ENCODE data around the gene PPP2R2D. TPM values are rescaled to one million over a fixed set of nuclear protein-coding genes. Genes with fewer than 3 reads are reported as not detected.

The PPP2R2D gene
- total RNA-seq, 4 donors from 2014 or later, result 39.2 to 79.0 (median 52.9) TPM

DNA sequence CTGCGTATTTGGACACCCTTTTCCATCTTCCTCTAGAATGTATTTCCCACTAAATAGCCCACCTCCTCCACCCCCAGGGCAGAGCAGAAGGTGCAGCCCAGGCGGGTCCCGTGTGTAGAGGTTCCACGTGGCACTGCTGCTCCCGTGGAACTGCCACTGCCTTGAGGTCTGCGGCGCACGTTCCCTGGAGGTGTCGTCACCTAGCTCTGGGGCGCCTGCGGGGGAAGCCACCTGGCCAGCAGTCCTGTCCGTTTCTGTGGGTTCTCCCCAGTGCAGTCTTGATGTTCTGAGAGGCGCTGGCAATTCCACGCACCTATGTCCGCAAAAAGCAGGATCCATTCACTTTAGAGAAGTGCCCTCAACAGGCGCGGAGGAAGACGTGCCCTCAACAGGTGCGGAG is 59.0 kb downstream of the PPP2R2D start:
- Histone ChIP-seq H3K9me3 (no peaks in the 10 kb centered on the region), H3K27me3 (no peaks in the 10 kb centered on the region), H3K4me3 (no peak overlapping the region), H3K36me3 (peaks cover 0 to 19% (median 6%) of the 10 kb centered on the region in 4 donors), H3K27ac (no peak overlapping the region), H3K4me1 (no peaks in the 10 kb centered on the region)
- intact Hi-C loops (cut with DNase I; ENCODE audit: low total_unique reads), result no loop called here
- WGBS, 2 donors (ENCODE audit: low coverage in 1 of 2), result 93 to 97% methylated on average over 5 to 19 of the region's 19 CpGs
- TF ChIP-seq POLR2AphosphoS5 (IDR thresholded peaks at IDR 0.05) (no peak), CTCF (IDR thresholded peaks at IDR 0.05) (no peak), EP300 (IDR thresholded peaks at IDR 0.05; ENCODE audit: low read depth) (no peak), POLR2A (IDR thresholded peaks at IDR 0.05) (no peak)
- in situ Hi-C loops (cut with MboI; ENCODE audit: low pct_ligation_motif_present in 1 of 4, low pct_unique_long_range_greater_than_20kb in 1 of 4, low sequenced_read_pairs in 3 of 4), result no loop called here
- no peak for DNase-seq

- intact Hi-C loops (cut with DNase I; ENCODE audit: low total_unique reads), result no loop called here
- WGBS, 2 donors (ENCODE audit: low coverage in 1 of 2), result 90% methylated on average over 18 of the region's 18 CpGs; no CpG with 5 or more reads in 1 of the 2 donors
- H3K27ac ChIP-seq, result no peak overlapping the region
Measured at GRCh38 chr10:131960631-131961046, 59.8 kb downstream of the PPP2R2D start.

DNA sequence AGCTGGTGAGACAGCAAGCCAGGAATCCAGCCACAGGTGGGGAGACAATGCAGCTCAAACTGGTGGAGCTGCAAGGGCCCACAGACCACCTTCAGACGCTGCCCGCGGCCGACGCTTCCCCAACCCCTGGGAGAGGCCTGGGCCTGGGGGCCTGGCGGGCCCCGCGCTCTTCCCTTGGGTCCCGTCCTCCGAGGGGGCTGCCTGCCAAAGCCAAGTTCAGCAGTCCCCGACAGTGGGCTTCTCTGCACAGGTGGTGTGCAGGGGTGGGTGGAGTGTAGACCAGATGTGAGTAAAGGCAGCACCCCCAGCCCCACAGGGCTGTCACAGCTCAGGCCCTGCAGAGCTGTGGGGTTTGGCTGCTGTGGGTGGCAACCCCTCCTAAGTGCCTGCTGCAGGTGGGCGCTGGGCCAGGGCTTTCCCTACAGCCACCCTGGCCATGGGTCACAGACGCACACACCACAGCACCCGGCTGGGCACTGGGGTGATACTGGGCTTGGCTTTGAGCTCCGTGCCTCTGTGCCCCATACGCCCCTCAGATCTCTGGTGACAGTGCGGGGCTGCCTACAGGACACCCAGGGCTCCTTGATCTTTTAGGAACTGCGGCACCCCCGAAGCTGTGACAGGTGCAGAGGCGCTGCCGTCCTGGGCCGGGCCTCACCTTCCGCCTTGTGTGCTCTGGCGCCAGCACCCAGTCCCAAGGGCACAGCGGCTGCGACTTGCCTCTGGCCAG is 60.4 kb downstream of the PPP2R2D start:
- Histone ChIP-seq H3K27me3 (no peaks in the 10 kb centered on the region), H3K27ac (no peak overlapping the region), H3K9me3 (no peaks in the 10 kb centered on the region), H3K4me3 (no peak overlapping the region), H3K4me1 (no peaks in the 10 kb centered on the region), H3K36me3 (peaks cover 0 to 6% (median 2%) of the 10 kb centered on the region in 4 donors)
- no peak for DNase-seq
- in situ Hi-C loops (cut with MboI; ENCODE audit: low pct_ligation_motif_present in 1 of 4, low pct_unique_long_range_greater_than_20kb in 1 of 4, low sequenced_read_pairs in 3 of 4) (no loop called here), intact Hi-C loops (cut with DNase I; ENCODE audit: low total_unique reads) (no loop called here)
- TF ChIP-seq EP300 (IDR thresholded peaks at IDR 0.05; ENCODE audit: low read depth) (no peak), POLR2AphosphoS5 (IDR thresholded peaks at IDR 0.05) (no peak), CTCF (IDR thresholded peaks at IDR 0.05) (no peak), POLR2A (IDR thresholded peaks at IDR 0.05) (no peak)
- 85% methylated on average over 17 of the region's 26 CpGs; no CpG with 5 or more reads in 1 of the 2 donors for WGBS, 2 donors (ENCODE audit: low coverage in 1 of 2)

More at GRCh38 chr10:131960631-131961046, 59.8 kb downstream of the PPP2R2D start:
- H3K4me1 ChIP-seq, result no peaks in the 10 kb centered on the region
- H3K4me3 ChIP-seq, result no peak overlapping the region
- H3K9me3 ChIP-seq, result no peaks in the 10 kb centered on the region
- in situ Hi-C loops (cut with MboI; ENCODE audit: low pct_ligation_motif_present in 1 of 4, low pct_unique_long_range_greater_than_20kb in 1 of 4, low sequenced_read_pairs in 3 of 4), result no loop called here
- no peak for TF ChIP-seq CTCF (IDR thresholded peaks at IDR 0.05)
- no peak for TF ChIP-seq POLR2A (IDR thresholded peaks at IDR 0.05)
- TF ChIP-seq POLR2AphosphoS5 (IDR thresholded peaks at IDR 0.05), result no peak
- no peak for TF ChIP-seq EP300 (IDR thresholded peaks at IDR 0.05; ENCODE audit: low read depth)
- no peak for DNase-seq
- no peaks in the 10 kb centered on the region for H3K27me3 ChIP-seq
- H3K36me3 ChIP-seq, result peaks cover 0 to 11% (median 5%) of the 10 kb centered on the region in 4 donors

- Histone ChIP-seq H3K27me3 (no peaks in the 10 kb centered on the region), H3K27ac (no peak overlapping the region), H3K36me3 (no peaks in the 10 kb centered on the region), H3K4me1 (no peaks in the 10 kb centered on the region), H3K4me3 (no peak overlapping the region), H3K9me3 (no peaks in the 10 kb centered on the region)
- WGBS, 2 donors (ENCODE audit: low coverage in 1 of 2), result 89 to 92% methylated on average over 24 to 31 of the region's 32 CpGs
- intact Hi-C loops (cut with DNase I; ENCODE audit: low total_unique reads), result no loop called here
- DNase-seq, result no peak
- in situ Hi-C loops (cut with MboI; ENCODE audit: low pct_ligation_motif_present in 1 of 4, low pct_unique_long_range_greater_than_20kb in 1 of 4, low sequenced_read_pairs in 3 of 4), result no loop called here
- TF ChIP-seq CTCF (IDR thresholded peaks at IDR 0.05) (no peak), POLR2A (IDR thresholded peaks at IDR 0.05) (no peak), POLR2AphosphoS5 (IDR thresholded peaks at IDR 0.05) (no peak), EP300 (IDR thresholded peaks at IDR 0.05; ENCODE audit: low read depth) (no peak)
Measured at GRCh38 chr10:131961777-131962662, 61.2 kb downstream of the PPP2R2D start.

Data from transverse colon (tissue), 4 donors.